Skeletal muscle satellite cell (primary cell): ENCODE results near the gene WDR48.

ENCODE experiments used
- H3K27me3 ChIP-seq: 2 replicates; pipeline ENCODE4 v1.7.0; 2013; ENCODE audit warnings: low read length; ENCODE audit not compliant: control insufficient read depth, insufficient read depth
- H3K36me3 ChIP-seq: 2 replicates; pipeline ENCODE4 v1.7.0; 2013; ENCODE audit warnings: mild to moderate bottlenecking, control low read depth, low read length; ENCODE audit not compliant: insufficient read depth
- H3K4me1 ChIP-seq: 2 replicates; pipeline ENCODE4 v1.7.0; 2013; ENCODE audit warnings: low read length; ENCODE audit not compliant: control insufficient read depth, insufficient read depth
- H3K4me2 ChIP-seq: 2 replicates; pipeline ENCODE4 v1.7.0; 2013; ENCODE audit warnings: mild to moderate bottlenecking, low read length
- H3K4me3 ChIP-seq: 2 replicates; pipeline ENCODE4 v1.7.0; 2013; ENCODE audit warnings: low read length
- H3K9ac ChIP-seq: 2 replicates; pipeline ENCODE4 v1.7.0; 2013; ENCODE audit warnings: mild to moderate bottlenecking, low read depth, low read length, moderate library complexity
- H3K9me3 ChIP-seq: replicated peaks from 2 replicates; pipeline ENCODE4 v1.7.0; 2013; ENCODE audit warnings: mild to moderate bottlenecking, control low read depth, low read length

WDR48 gene

GRCh38 chr3:39112535-39112934 is 60.7 kb downstream of the WDR48 start:
- no peak overlapping the region for H3K4me2 ChIP-seq
- no peaks in the 10 kb centered on the region for H3K9me3 ChIP-seq
- no peaks in the 10 kb centered on the region for H3K27me3 ChIP-seq
- no peak overlapping the region for H3K4me3 ChIP-seq
- H3K9ac ChIP-seq: no peak overlapping the region
- H3K36me3 ChIP-seq: no peaks in the 10 kb centered on the region
- peaks cover 6% of the 10 kb centered on the region for H3K4me1 ChIP-seq

- Histone ChIP-seq H3K27me3 (no peaks in the 10 kb centered on the region), H3K36me3 (no peaks in the 10 kb centered on the region), H3K9me3 (no peaks in the 10 kb centered on the region), H3K9ac (no peak overlapping the region), H3K4me2 (no peak overlapping the region), H3K4me3 (no peak overlapping the region), H3K4me1 (peaks cover under 1% of the 10 kb centered on the region)
Observed at GRCh38 chr3:39113291-39113690, 61.5 kb downstream of the WDR48 start.

GRCh38 chr3:39114456-39114855 is 62.6 kb downstream of the WDR48 start:
- no peaks in the 10 kb centered on the region for H3K9me3 ChIP-seq
- no peak overlapping the region for H3K9ac ChIP-seq
- H3K4me1 ChIP-seq: no peaks in the 10 kb centered on the region
- H3K4me2 ChIP-seq: no peak overlapping the region
- H3K27me3 ChIP-seq: no peaks in the 10 kb centered on the region
- no peaks in the 10 kb centered on the region for H3K36me3 ChIP-seq
- no peak overlapping the region for H3K4me3 ChIP-seq

- Histone ChIP-seq H3K36me3 (no peaks in the 10 kb centered on the region), H3K4me2 (no peak overlapping the region), H3K27me3 (no peaks in the 10 kb centered on the region), H3K4me3 (no peak overlapping the region), H3K4me1 (no peaks in the 10 kb centered on the region), H3K9me3 (no peaks in the 10 kb centered on the region), H3K9ac (no peak overlapping the region)
Observed at GRCh38 chr3:39115870-39116269, 64.1 kb downstream of the WDR48 start.

GRCh38 chr3:39118079-39118478 is 66.3 kb downstream of the WDR48 start:
- no peak overlapping the region for H3K4me2 ChIP-seq
- no peaks in the 10 kb centered on the region for H3K36me3 ChIP-seq
- H3K9ac ChIP-seq: no peak overlapping the region
- H3K27me3 ChIP-seq: no peaks in the 10 kb centered on the region
- H3K9me3 ChIP-seq: no peaks in the 10 kb centered on the region
- H3K4me3 ChIP-seq: no peak overlapping the region
- no peaks in the 10 kb centered on the region for H3K4me1 ChIP-seq

- no peak overlapping the region for H3K9ac ChIP-seq
- no peaks in the 10 kb centered on the region for H3K27me3 ChIP-seq
- no peak overlapping the region for H3K4me2 ChIP-seq
- no peaks in the 10 kb centered on the region for H3K9me3 ChIP-seq
- H3K36me3 ChIP-seq: no peaks in the 10 kb centered on the region
- H3K4me3 ChIP-seq: no peak overlapping the region
- no peaks in the 10 kb centered on the region for H3K4me1 ChIP-seq
Observed at GRCh38 chr3:39118931-39119660, 67.3 kb downstream of the WDR48 start.

- Histone ChIP-seq H3K27me3 (no peaks in the 10 kb centered on the region), H3K4me2 (no peak overlapping the region), H3K4me1 (peaks cover 14% of the 10 kb centered on the region), H3K36me3 (no peaks in the 10 kb centered on the region), H3K9ac (no peak overlapping the region), H3K9me3 (no peaks in the 10 kb centered on the region), H3K4me3 (no peak overlapping the region)
Observed at GRCh38 chr3:39121621-39122020, 69.8 kb downstream of the WDR48 start.

- Histone ChIP-seq H3K4me2 (no peak overlapping the region), H3K36me3 (no peaks in the 10 kb centered on the region), H3K9ac (no peak overlapping the region), H3K4me3 (no peak overlapping the region), H3K4me1 (peaks cover 14% of the 10 kb centered on the region), H3K9me3 (no peaks in the 10 kb centered on the region), H3K27me3 (no peaks in the 10 kb centered on the region)
Observed at GRCh38 chr3:39122813-39123212, 71.0 kb downstream of the WDR48 start.

GRCh38 chr3:39124876-39125840 is 73.3 kb downstream of the WDR48 start:
- Histone ChIP-seq H3K4me3 (no peak overlapping the region), H3K4me2 (no peak overlapping the region), H3K36me3 (no peaks in the 10 kb centered on the region), H3K9me3 (no peaks in the 10 kb centered on the region), H3K27me3 (no peaks in the 10 kb centered on the region), H3K9ac (no peak overlapping the region), H3K4me1 (peaks cover 14% of the 10 kb centered on the region)

GRCh38 chr3:39125841-39126500 is 74.2 kb downstream of the WDR48 start:
- H3K4me1 ChIP-seq: peaks cover 14% of the 10 kb centered on the region
- H3K36me3 ChIP-seq: no peaks in the 10 kb centered on the region
- H3K9ac ChIP-seq: no peak overlapping the region
- peak overlapping the region; percentile 41 for H3K4me2 ChIP-seq
- H3K27me3 ChIP-seq: no peaks in the 10 kb centered on the region
- no peak overlapping the region for H3K4me3 ChIP-seq
- no peaks in the 10 kb centered on the region for H3K9me3 ChIP-seq

GRCh38 chr3:39126532-39127071 is 74.8 kb downstream of the WDR48 start:
- Histone ChIP-seq H3K9ac (no peak overlapping the region), H3K4me1 (peaks cover 14% of the 10 kb centered on the region), H3K36me3 (no peaks in the 10 kb centered on the region), H3K4me2 (no peak overlapping the region), H3K27me3 (no peaks in the 10 kb centered on the region), H3K9me3 (no peaks in the 10 kb centered on the region), H3K4me3 (no peak overlapping the region)
